Astrocyte (in vitro differentiated cells and primary cell): ENCODE data around the gene AGPAT3. TPM values are rescaled to one million over a fixed set of nuclear protein-coding genes. Genes with fewer than 3 reads are reported as not detected.

Experiments
- DNase-seq: peaks from one replicate; pipeline ENCODE4 v3.0.0-alpha.2; 2010; ENCODE audit warnings: low read depth
- FAIRE-seq: peaks from 2 replicates; lab custom pipeline; 2011; peaks lifted over from hg19 to GRCh38; lab: Jason Lieb, UNC
- H2AFZ ChIP-seq: 2 replicates; pipeline ENCODE4 v1.6.0; 2012; ENCODE audit warnings: low read depth, low read length, inconsistent platforms
- H3K27ac ChIP-seq: 2 replicates; pipeline ENCODE4 v1.5.1; 2011; ENCODE audit warnings: low read depth, low read length, inconsistent platforms
- H3K27me3 ChIP-seq: 2 replicates; pipeline ENCODE4 v1.6.0; 2011; ENCODE audit warnings: low read length, inconsistent platforms; ENCODE audit not compliant: insufficient read depth
- H3K36me3 ChIP-seq: 2 replicates; pipeline ENCODE4 v1.5.1; 2011; ENCODE audit warnings: low read length, inconsistent platforms; ENCODE audit not compliant: insufficient read depth
- H3K4me1 ChIP-seq: 2 replicates; pipeline ENCODE4 v1.5.1; 2011; ENCODE audit warnings: low read length, inconsistent platforms; ENCODE audit not compliant: insufficient read depth
- H3K4me2 ChIP-seq: 2 replicates; pipeline ENCODE4 v1.6.0; 2012; ENCODE audit warnings: low read length, inconsistent platforms
- H3K4me3 ChIP-seq: 2 replicates; pipeline ENCODE4 v1.5.1; 2011; ENCODE audit warnings: low read depth, mild to moderate bottlenecking, low read length, inconsistent platforms; ENCODE audit not compliant: insufficient read depth
- H3K79me2 ChIP-seq: 2 replicates; pipeline ENCODE4 v1.6.0; 2012; ENCODE audit warnings: mild to moderate bottlenecking, low read length, inconsistent platforms; ENCODE audit not compliant: insufficient read depth
- H3K9ac ChIP-seq: 2 replicates; pipeline ENCODE4 v1.6.0; 2012; ENCODE audit warnings: mild to moderate bottlenecking, low read length, inconsistent platforms
- H3K9me3 ChIP-seq: 2 replicates; pipeline ENCODE4 v1.5.1; 2012; ENCODE audit warnings: low read depth, mild to moderate bottlenecking, low read length, inconsistent platforms; ENCODE audit not compliant: insufficient read depth
- H4K20me1 ChIP-seq: 2 replicates; pipeline ENCODE4 v1.6.0; 2012; ENCODE audit warnings: low read length, inconsistent platforms; ENCODE audit not compliant: insufficient read depth
- H3K27ac Mint-ChIP-seq: one replicate; pipeline ENCODE4 v1.8.0; 2021; ENCODE audit warnings: mild to moderate bottlenecking, mixed read lengths; ENCODE audit not compliant: unreplicated experiment
- H3K27me3 Mint-ChIP-seq: one replicate; pipeline ENCODE4 v1.8.0; 2021; ENCODE audit warnings: low read depth, mixed read lengths; ENCODE audit not compliant: unreplicated experiment
- H3K36me3 Mint-ChIP-seq: one replicate; pipeline ENCODE4 v1.8.0; 2021; ENCODE audit warnings: low read depth, mixed read lengths; ENCODE audit not compliant: unreplicated experiment
- H3K4me1 Mint-ChIP-seq: one replicate; pipeline ENCODE4 v1.8.0; 2021; ENCODE audit warnings: low read depth, mixed read lengths; ENCODE audit not compliant: unreplicated experiment
- H3K4me3 Mint-ChIP-seq: one replicate; pipeline ENCODE4 v1.8.0; 2021; ENCODE audit warnings: mild to moderate bottlenecking, moderate library complexity, mixed read lengths; ENCODE audit not compliant: unreplicated experiment
- H3K9me3 Mint-ChIP-seq: one replicate; pipeline ENCODE4 v1.8.0; 2021; ENCODE audit warnings: mild to moderate bottlenecking, mixed read lengths; ENCODE audit not compliant: unreplicated experiment
- EZH2 ChIP-seq: IDR thresholded peaks from 2 replicates; pipeline ENCODE4 v1.6.1; 2012; ENCODE audit warnings: mild to moderate bottlenecking, low read length, inconsistent platforms; ENCODE audit not compliant: insufficient read depth
- total RNA-seq: library from RNA; stranded (reverse); gene quantifications from 2 replicates; pipeline ENCODE4 v1.2.1, GENCODE V29; 2021
- TF ChIP-seq, protein P1 (sequence below): IDR thresholded peaks from 2 replicates; pipeline ENCODE4 v1.5.1; 2011; ENCODE audit warnings: low read depth, mild to moderate bottlenecking, inconsistent platforms, low read length, moderate library complexity; ENCODE audit not compliant: insufficient read depth

AGPAT3 gene
- total RNA-seq, 1 donor from 2014 or later: 34.7 TPM

DNA sequence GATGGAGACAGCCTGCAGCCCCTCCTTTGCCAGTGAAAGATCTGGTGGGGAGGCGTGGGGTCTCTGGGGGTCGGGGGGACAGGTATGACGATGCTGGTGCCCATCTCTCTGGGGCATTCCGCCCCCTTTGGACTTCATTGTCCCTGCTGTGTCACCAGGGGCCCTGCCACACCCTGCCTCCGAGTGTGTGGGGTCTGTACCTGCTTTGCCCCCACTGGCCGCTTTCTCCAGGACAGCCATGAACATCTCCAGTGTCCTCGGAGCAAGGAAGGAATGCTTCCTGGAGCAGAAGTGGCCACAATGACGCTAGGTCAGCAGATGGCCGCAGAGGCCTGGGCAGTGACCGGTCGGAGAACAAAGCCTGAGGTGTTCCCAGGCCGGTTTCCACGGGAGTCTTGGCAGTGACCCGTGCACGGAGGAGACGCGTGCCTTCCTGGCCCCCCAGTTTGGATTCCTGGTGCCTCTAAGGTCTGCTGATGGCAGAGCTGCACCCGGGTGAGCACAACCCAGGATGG is 128.5 kb downstream of the AGPAT3 start:
- no peaks in the 10 kb centered on the region for H4K20me1 ChIP-seq
- FAIRE-seq: no peak
- H3K9me3 Mint-ChIP-seq: peaks cover 8% of the 10 kb centered on the region

GRCh38 chr21:43994085-43994484 is 129.1 kb downstream of the AGPAT3 start:
- Mint-ChIP-seq H3K27me3 (peaks cover 7% of the 10 kb centered on the region), H3K27ac (no peak overlapping the region), H3K9me3 (peaks cover 8% of the 10 kb centered on the region), H3K4me3 (no peak overlapping the region), H3K4me1 (no peaks in the 10 kb centered on the region), H3K36me3 (no peaks in the 10 kb centered on the region)
- Histone ChIP-seq H3K4me1 (peaks cover 4% of the 10 kb centered on the region), H3K4me2 (no peak overlapping the region), H3K4me3 (no peak overlapping the region), H3K27me3 (no peaks in the 10 kb centered on the region), H4K20me1 (no peaks in the 10 kb centered on the region), H3K79me2 (no peaks in the 10 kb centered on the region), H3K9ac (no peak overlapping the region), H3K9me3 (peaks cover 3% of the 10 kb centered on the region), H2AFZ (no peak overlapping the region), H3K36me3 (no peaks in the 10 kb centered on the region), H3K27ac (no peak overlapping the region)
- no peak for FAIRE-seq
- no peak for DNase-seq
- TF ChIP-seq EZH2: no peak
- TF ChIP-seq, protein P1, sequence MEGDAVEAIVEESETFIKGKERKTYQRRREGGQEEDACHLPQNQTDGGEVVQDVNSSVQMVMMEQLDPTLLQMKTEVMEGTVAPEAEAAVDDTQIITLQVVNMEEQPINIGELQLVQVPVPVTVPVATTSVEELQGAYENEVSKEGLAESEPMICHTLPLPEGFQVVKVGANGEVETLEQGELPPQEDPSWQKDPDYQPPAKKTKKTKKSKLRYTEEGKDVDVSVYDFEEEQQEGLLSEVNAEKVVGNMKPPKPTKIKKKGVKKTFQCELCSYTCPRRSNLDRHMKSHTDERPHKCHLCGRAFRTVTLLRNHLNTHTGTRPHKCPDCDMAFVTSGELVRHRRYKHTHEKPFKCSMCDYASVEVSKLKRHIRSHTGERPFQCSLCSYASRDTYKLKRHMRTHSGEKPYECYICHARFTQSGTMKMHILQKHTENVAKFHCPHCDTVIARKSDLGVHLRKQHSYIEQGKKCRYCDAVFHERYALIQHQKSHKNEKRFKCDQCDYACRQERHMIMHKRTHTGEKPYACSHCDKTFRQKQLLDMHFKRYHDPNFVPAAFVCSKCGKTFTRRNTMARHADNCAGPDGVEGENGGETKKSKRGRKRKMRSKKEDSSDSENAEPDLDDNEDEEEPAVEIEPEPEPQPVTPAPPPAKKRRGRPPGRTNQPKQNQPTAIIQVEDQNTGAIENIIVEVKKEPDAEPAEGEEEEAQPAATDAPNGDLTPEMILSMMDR: no peak

More for the DNA sequence above, 128.5 kb downstream of the AGPAT3 start:
- no peak overlapping the region for H3K4me3 Mint-ChIP-seq
- Histone ChIP-seq H3K4me2 (no peak overlapping the region), H3K4me3 (no peak overlapping the region), H3K27me3 (no peaks in the 10 kb centered on the region), H3K27ac (no peak overlapping the region), H3K9ac (no peak overlapping the region), H2AFZ (no peak overlapping the region), H3K9me3 (peaks cover 3% of the 10 kb centered on the region), H3K4me1 (peaks cover 4% of the 10 kb centered on the region), H3K36me3 (no peaks in the 10 kb centered on the region), H3K79me2 (no peaks in the 10 kb centered on the region)
- no peak for DNase-seq
- H3K36me3 Mint-ChIP-seq: no peaks in the 10 kb centered on the region
- peaks cover 6% of the 10 kb centered on the region for H3K27me3 Mint-ChIP-seq
- TF ChIP-seq EZH2: no peak
- H3K4me1 Mint-ChIP-seq: no peaks in the 10 kb centered on the region
- H3K27ac Mint-ChIP-seq: no peak overlapping the region

DNA sequence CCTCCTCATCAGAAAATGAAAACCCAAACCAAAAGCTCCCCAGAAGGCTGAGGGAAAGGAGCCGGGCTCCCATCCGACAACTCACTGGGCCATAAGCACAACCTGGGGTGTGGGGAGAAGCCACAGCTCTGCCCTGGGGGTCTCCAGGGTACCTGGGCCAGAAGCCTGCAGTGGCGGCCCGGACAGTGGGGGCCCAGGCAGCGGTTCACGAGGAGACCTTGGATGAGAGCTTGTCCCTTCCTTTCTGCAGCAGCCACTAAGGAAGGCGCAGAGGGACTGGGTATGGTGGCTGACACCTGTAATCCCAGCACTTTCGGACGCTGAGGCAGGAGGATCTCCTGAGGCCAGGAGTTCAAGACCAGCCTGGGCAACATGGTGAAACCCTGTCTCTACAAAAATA is 129.6 kb downstream of the AGPAT3 start:
- Histone ChIP-seq H3K4me1 (peaks cover 4% of the 10 kb centered on the region), H4K20me1 (no peaks in the 10 kb centered on the region), H3K27me3 (no peaks in the 10 kb centered on the region), H3K9me3 (peaks cover 3% of the 10 kb centered on the region), H3K4me2 (no peak overlapping the region), H3K36me3 (no peaks in the 10 kb centered on the region), H3K4me3 (no peak overlapping the region), H3K9ac (no peak overlapping the region), H3K79me2 (no peaks in the 10 kb centered on the region), H2AFZ (no peak overlapping the region), H3K27ac (no peak overlapping the region)
- FAIRE-seq: no peak
- H3K4me3 Mint-ChIP-seq: no peak overlapping the region
- no peaks in the 10 kb centered on the region for H3K36me3 Mint-ChIP-seq
- no peaks in the 10 kb centered on the region for H3K4me1 Mint-ChIP-seq
- no peak for TF ChIP-seq EZH2
- TF ChIP-seq, protein P1: no peak
- no peak overlapping the region for H3K27ac Mint-ChIP-seq
- peaks cover 7% of the 10 kb centered on the region for H3K27me3 Mint-ChIP-seq
- DNase-seq: no peak
- peaks cover 8% of the 10 kb centered on the region for H3K9me3 Mint-ChIP-seq
